H9 (cell line): Measurements from ENCODE around the gene DCDC2C. TPM values are rescaled to one million over a fixed set of nuclear protein-coding genes. Genes with fewer than 3 reads are reported as not detected.

Experiments
- DNase-seq: peaks from one replicate; pipeline ENCODE4 v3.0.0-alpha.2; 2017
- H2AFZ ChIP-seq: one replicate; pipeline ENCODE4 v1.6.1; 2013; ENCODE audit warnings: mild to moderate bottlenecking, low read length, control low read depth, moderate library complexity
- H2AK5ac ChIP-seq: 2 replicates; pipeline ENCODE4 v1.6.1; 2013; ENCODE audit warnings: low read length, control low read depth, mixed read lengths; ENCODE audit not compliant: insufficient read length
- H2BK120ac ChIP-seq: one replicate; pipeline ENCODE4 v1.6.1; 2013; ENCODE audit warnings: low read depth, mild to moderate bottlenecking, low read length, control low read depth, inconsistent platforms; ENCODE audit not compliant: poor library complexity, severe bottlenecking
- H2BK12ac ChIP-seq: 2 replicates; pipeline ENCODE4 v1.6.1; 2013; ENCODE audit warnings: low read length, control low read depth, mixed read lengths, low read depth; ENCODE audit not compliant: insufficient read length
- H2BK15ac ChIP-seq: 2 replicates; pipeline ENCODE4 v1.6.1; 2013; ENCODE audit warnings: low read depth, low read length, control low read depth
- H2BK20ac ChIP-seq: one replicate; pipeline ENCODE4 v1.6.1; 2013; ENCODE audit warnings: low read depth, mild to moderate bottlenecking, low read length, control low read depth, inconsistent platforms; ENCODE audit not compliant: poor library complexity, severe bottlenecking
- H2BK5ac ChIP-seq: 2 replicates; pipeline ENCODE4 v1.6.1; 2013; ENCODE audit warnings: low read length, control low read depth, mixed read lengths; ENCODE audit not compliant: insufficient read length
- H3K14ac ChIP-seq: 2 replicates; pipeline ENCODE4 v1.6.1; 2013; ENCODE audit warnings: low read length, control low read depth; ENCODE audit not compliant: insufficient read depth
- H3K18ac ChIP-seq: 2 replicates; pipeline ENCODE4 v1.6.1; 2013; ENCODE audit warnings: low read depth, mild to moderate bottlenecking, mixed read lengths, low read length, control low read depth; ENCODE audit not compliant: insufficient read length
- H3K23ac ChIP-seq: 2 replicates; pipeline ENCODE4 v1.6.1; 2013; ENCODE audit warnings: low read length, control low read depth, mixed read lengths, low read depth; ENCODE audit not compliant: insufficient read length
- H3K23me2 ChIP-seq: 2 replicates; pipeline ENCODE4 v1.6.1; 2013; ENCODE audit warnings: low read depth, mild to moderate bottlenecking, mixed read lengths, low read length, control low read depth; ENCODE audit not compliant: insufficient read length, poor library complexity, severe bottlenecking
- H3K27ac ChIP-seq: 2 replicates; pipeline ENCODE4 v1.5.1; 2013; ENCODE audit warnings: low read length, control low read depth, mixed read lengths, low read depth; ENCODE audit not compliant: insufficient read length
- H3K27me3 ChIP-seq: 2 replicates; pipeline ENCODE4 v1.6.1; 2013; ENCODE audit warnings: low read length, control low read depth, inconsistent platforms; ENCODE audit not compliant: insufficient read depth
- H3K4ac ChIP-seq: 2 replicates; pipeline ENCODE4 v1.6.1; 2013; ENCODE audit warnings: low read depth, mild to moderate bottlenecking, control low read depth, inconsistent platforms, low read length, moderate library complexity
- H3K4me1 ChIP-seq: 2 replicates; pipeline ENCODE4 v1.6.1; 2013; ENCODE audit warnings: low read length, control low read depth, inconsistent platforms; ENCODE audit not compliant: insufficient read depth
- H3K4me2 ChIP-seq: 2 replicates; pipeline ENCODE4 v1.6.1; 2013; ENCODE audit warnings: low read length, control low read depth, mixed read lengths; ENCODE audit not compliant: insufficient read length, insufficient read depth
- H3K56ac ChIP-seq: 2 replicates; pipeline ENCODE4 v1.6.1; 2013; ENCODE audit warnings: low read depth, mild to moderate bottlenecking, mixed read lengths, low read length, control low read depth; ENCODE audit not compliant: insufficient read length
- H3K79me1 ChIP-seq: 2 replicates; pipeline ENCODE4 v1.6.1; 2013; ENCODE audit warnings: low read depth, mild to moderate bottlenecking, moderate library complexity, low read length, control low read depth, inconsistent platforms; ENCODE audit not compliant: insufficient read depth, poor library complexity, severe bottlenecking
- H3K79me2 ChIP-seq: 2 replicates; pipeline ENCODE4 v1.6.1; 2013; ENCODE audit warnings: low read length, control low read depth, inconsistent platforms; ENCODE audit not compliant: insufficient read depth
- H3K9ac ChIP-seq: 2 replicates; pipeline ENCODE4 v1.6.1; 2013; ENCODE audit warnings: low read length, control low read depth, mixed read lengths; ENCODE audit not compliant: insufficient read length; ENCODE audit errors: extremely low read depth
- H3K9me3 ChIP-seq: one replicate; pipeline ENCODE4 v1.6.1; 2013; ENCODE audit warnings: low read depth, low read length, inconsistent platforms; ENCODE audit not compliant: control insufficient read depth
- H3T11ph ChIP-seq: one replicate; pipeline ENCODE4 v1.6.1; 2013; ENCODE audit warnings: mild to moderate bottlenecking, low read length, control low read depth, inconsistent platforms
- H4K20me1 ChIP-seq: one replicate; pipeline ENCODE4 v1.6.1; 2013; ENCODE audit not compliant: control insufficient read depth, insufficient read length, insufficient read depth
- H4K5ac ChIP-seq: 2 replicates; pipeline ENCODE4 v1.6.1; 2013; ENCODE audit warnings: low read depth, mild to moderate bottlenecking, mixed read lengths, low read length, control low read depth; ENCODE audit not compliant: insufficient read length
- H4K8ac ChIP-seq: replicated peaks from 2 replicates; pipeline ENCODE4 v1.6.1; 2013; ENCODE audit warnings: low read length, control low read depth, mixed read lengths, low read depth; ENCODE audit not compliant: insufficient read length
- H4K91ac ChIP-seq: 2 replicates; pipeline ENCODE4 v1.6.1; 2013; ENCODE audit warnings: low read depth, mild to moderate bottlenecking, moderate library complexity, mixed read lengths, low read length, control low read depth; ENCODE audit not compliant: insufficient read length
- H3K27ac Mint-ChIP-seq, 3 experiments: 2 replicates in 2 of 3; 3 replicates in 1 of 3; pipeline ENCODE4 v1.8.0; 2020 to 2021; ENCODE audit warnings: mixed read lengths in 3 of 3, mild to moderate bottlenecking in 1 of 3, moderate library complexity in 1 of 3
- H3K27me3 Mint-ChIP-seq: 2 replicates; pipeline ENCODE4 v1.8.0; 2021; ENCODE audit warnings: low read depth, mild to moderate bottlenecking, moderate library complexity, mixed read lengths
- H3K36me3 Mint-ChIP-seq, 3 experiments: 2 replicates in 2 of 3; 3 replicates in 1 of 3; pipeline ENCODE4 v1.8.0; 2020 to 2021; ENCODE audit warnings: low read depth in 3 of 3, mixed read lengths in 3 of 3; ENCODE audit not compliant: insufficient read depth in 1 of 3
- H3K4me1 Mint-ChIP-seq, 2 experiments: 2 replicates each; pipeline ENCODE4 v1.8.0; 2020; ENCODE audit warnings: mixed read lengths in 2 of 2
- H3K4me3 Mint-ChIP-seq, 2 experiments: 2 replicates in 1 of 2; 3 replicates in 1 of 2; pipeline ENCODE4 v1.8.0; 2020 to 2021; ENCODE audit warnings: mild to moderate bottlenecking in 2 of 2, mixed read lengths in 2 of 2, moderate library complexity in 1 of 2
- H3K9me3 Mint-ChIP-seq, 2 experiments: 2 replicates in 1 of 2; 3 replicates in 1 of 2; pipeline ENCODE4 v1.8.0; 2020; ENCODE audit warnings: mild to moderate bottlenecking in 2 of 2, mixed read lengths in 2 of 2, moderate library complexity in 1 of 2
- WGBS: extraction: QIAGEN DNeasy Blood & Tissue Kit; methylation state at CpG from one replicate; pipeline ENCODE4 v1.1.7; 2013; ENCODE audit warnings: missing lambda C conversion rate, low lambda C conversion rate, mixed read lengths; ENCODE audit not compliant: insufficient read length; ENCODE audit errors: extremely low coverage; 5-methylcytosine and 5-hydroxymethylcytosine counted together
- total RNA-seq: library from RNA; stranded (reverse); gene quantifications from 2 replicates; pipeline ENCODE4 v1.2.1, GENCODE V29; 2021
- TF ChIP-seq, protein P1 (sequence below): fragments of 200-600 bp; sonication (generic); conservative IDR thresholded peaks from 3 replicates; pipeline ENCODE4 v1.8.0; 2021; ENCODE audit warnings: antibody characterized with exemption, mild to moderate bottlenecking

The DCDC2C gene
- total RNA-seq, 1 experiment from 2014 or later, result not detected

DNA sequence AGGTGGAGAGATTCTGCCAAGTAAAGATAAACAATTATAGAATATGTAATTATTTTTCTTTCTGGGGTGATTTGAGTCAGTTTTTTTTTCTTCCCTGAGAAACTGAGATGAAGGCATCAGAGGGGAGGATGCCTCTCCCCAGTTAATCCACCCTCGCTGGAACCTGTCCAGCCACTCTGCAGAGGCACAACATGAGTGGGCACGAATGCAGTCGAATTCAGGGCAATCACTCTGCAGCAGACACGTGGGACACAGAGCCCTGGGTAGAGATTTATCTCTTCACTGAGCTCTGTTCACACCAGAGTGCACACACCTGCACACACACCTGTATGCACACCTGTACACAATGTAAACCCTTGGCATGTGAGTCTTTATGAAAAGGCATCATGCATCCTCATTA lies 154.2 kb downstream of the DCDC2C start:
- Mint-ChIP-seq H3K36me3 (peaks cover 12 to 26% (median 23%) of the 10 kb centered on the region in 3 experiments), H3K9me3 (peaks cover 25 to 26% of the 10 kb centered on the region in 2 experiments), H3K4me3 (no peak overlapping the region), H3K27me3 (peaks cover 3% of the 10 kb centered on the region), H3K4me1 (peaks cover 5 to 8% of the 10 kb centered on the region in 2 experiments; a peak in 3 of 4 replicates), H3K27ac (no peak overlapping the region)
- Histone ChIP-seq H3K79me2 (no peaks in the 10 kb centered on the region), H4K8ac (no peak overlapping the region), H3K4ac (no peak overlapping the region), H4K5ac (no peak overlapping the region), H2AK5ac (no peak overlapping the region), H3K56ac (no peak overlapping the region), H3K9me3 (peaks cover 11% of the 10 kb centered on the region), H4K20me1 (no peaks in the 10 kb centered on the region), H3K4me2 (no peak overlapping the region), H2BK15ac (no peak overlapping the region), H3K18ac (no peak overlapping the region), H3K27me3 (no peaks in the 10 kb centered on the region), H2BK120ac (no peak overlapping the region), H3K23me2 (no peaks in the 10 kb centered on the region), H2AFZ (no peak overlapping the region), H3K79me1 (no peaks in the 10 kb centered on the region), H3K23ac (no peak overlapping the region), H2BK5ac (no peak overlapping the region), H2BK12ac (no peak overlapping the region), H3K4me1 (no peaks in the 10 kb centered on the region; the same call in 1 of the 2 replicates), H2BK20ac (no peak overlapping the region), H3T11ph (no peak overlapping the region), H3K27ac (no peak overlapping the region), H3K9ac (no peak overlapping the region), H4K91ac (no peak overlapping the region), H3K14ac (no peak overlapping the region)
- DNase-seq, result no peak
- TF ChIP-seq, protein P1, sequence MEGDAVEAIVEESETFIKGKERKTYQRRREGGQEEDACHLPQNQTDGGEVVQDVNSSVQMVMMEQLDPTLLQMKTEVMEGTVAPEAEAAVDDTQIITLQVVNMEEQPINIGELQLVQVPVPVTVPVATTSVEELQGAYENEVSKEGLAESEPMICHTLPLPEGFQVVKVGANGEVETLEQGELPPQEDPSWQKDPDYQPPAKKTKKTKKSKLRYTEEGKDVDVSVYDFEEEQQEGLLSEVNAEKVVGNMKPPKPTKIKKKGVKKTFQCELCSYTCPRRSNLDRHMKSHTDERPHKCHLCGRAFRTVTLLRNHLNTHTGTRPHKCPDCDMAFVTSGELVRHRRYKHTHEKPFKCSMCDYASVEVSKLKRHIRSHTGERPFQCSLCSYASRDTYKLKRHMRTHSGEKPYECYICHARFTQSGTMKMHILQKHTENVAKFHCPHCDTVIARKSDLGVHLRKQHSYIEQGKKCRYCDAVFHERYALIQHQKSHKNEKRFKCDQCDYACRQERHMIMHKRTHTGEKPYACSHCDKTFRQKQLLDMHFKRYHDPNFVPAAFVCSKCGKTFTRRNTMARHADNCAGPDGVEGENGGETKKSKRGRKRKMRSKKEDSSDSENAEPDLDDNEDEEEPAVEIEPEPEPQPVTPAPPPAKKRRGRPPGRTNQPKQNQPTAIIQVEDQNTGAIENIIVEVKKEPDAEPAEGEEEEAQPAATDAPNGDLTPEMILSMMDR, result no peak
- no CpG with 5 or more reads among the region's 4 CpGs for WGBS
